HG02885 (cell line): ENCODE measurements around the gene ABCA6.

Experiments
- ATAC-seq: cut with Tn5 transposase; IDR thresholded peaks from one replicate; pipeline ENCODE4 v1.9.1; 2021; ENCODE audit warnings: mild to moderate bottlenecking; ENCODE audit not compliant: unreplicated experiment, poor library complexity

ABCA6 gene

DNA sequence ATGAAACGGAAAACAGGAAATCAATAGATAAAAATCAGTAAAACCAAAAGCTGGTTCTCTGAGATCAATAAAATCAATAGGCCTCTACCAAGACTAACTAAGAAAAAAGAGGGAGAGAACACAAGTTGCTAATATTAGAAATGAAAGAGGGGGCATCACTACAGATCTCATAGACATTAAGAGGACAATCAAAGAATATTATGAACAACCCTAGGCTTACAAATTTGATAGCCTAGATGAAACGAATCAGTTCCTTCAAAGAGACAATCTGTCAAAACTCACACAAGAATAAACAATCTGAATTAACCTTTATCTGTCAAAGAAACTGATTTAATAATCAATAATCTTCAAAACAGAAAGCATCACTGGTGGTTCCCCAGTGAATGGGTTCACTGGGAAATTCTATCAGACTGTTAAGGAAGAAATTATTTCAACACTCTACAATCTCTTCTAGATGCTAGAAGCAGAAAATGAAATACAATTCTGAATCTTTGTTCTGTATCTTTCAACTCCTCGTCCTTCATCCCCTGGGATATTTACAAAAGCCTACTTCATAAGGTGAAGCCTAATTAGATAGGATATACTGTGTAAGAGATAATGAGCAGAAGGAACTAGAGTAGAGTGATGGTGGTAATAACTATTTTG is 85.4 kb downstream of the ABCA6 start:
- no peak for ATAC-seq

DNA sequence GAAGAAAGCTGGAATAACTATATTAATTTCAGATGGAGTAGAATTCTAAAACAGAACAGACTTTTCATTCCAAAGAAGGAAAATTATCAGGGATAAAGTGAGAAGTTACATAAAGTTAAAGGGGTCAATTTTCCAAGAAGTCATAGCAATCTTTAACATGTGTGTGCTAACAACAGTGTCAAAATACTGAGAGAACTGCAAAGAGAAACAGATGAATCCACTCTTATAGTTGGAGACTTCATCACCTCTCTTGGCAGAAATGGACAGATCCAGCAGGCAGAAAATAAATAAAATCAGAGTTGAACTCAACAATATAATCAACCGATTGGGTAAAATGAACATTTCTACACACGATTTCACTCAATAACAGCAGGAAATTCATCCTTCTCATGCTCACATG is 86.4 kb downstream of the ABCA6 start:
- no peak for ATAC-seq

DNA sequence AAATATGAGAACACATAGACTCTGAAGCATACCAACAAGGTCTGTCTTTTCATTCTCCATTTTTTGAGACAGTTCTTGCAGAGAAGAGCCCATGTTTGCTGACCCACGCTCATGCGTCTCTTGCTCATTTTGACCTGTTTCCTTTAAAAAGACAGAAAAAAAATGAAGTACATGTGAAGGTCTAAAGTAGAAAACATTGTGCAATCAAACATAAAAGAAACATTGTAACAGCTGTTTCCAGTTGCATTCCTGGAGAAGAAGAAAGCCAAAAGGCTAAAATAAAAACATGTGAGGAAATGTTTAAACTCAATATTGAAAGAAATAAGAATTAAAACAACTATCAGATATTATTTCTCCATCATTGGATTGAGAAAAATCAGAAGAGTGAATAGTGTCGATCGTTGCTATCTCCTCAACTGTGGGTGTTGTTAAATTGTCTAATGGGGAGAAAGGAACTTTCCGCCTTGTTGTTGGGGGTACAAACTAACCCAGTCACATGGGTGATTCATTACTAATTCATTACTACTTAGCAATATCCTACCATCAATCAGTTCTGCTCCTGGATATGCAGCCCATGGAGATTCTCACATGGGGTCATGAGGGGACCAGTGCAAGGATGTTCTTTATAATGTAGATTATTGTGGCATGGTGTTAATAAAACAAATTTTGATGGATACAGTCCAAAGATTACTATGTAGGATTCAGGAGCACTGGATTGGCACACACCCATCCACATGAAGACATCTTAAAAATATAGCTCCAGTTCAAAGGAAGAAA is 90.5 kb downstream of the ABCA6 start:
- no peak for ATAC-seq

DNA sequence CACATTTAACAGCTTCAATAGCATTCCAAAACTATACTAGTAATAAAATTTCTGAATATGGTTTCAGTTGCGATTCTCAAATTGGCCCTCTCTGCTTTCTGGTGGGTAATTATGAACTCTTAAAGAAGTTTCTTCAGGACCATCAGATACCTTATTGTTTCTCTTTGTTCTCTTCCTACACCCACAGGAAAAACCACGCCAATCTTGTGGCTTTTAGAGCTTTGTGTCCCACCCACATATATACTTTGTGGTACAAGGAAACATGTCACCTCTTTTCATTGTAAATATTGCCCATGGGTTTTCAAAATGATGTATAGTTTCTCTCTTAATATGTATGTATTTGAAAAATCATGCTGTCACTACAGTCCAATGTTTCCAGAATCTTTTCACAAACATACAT is 93.1 kb downstream of the ABCA6 start:
- no peak for ATAC-seq

DNA sequence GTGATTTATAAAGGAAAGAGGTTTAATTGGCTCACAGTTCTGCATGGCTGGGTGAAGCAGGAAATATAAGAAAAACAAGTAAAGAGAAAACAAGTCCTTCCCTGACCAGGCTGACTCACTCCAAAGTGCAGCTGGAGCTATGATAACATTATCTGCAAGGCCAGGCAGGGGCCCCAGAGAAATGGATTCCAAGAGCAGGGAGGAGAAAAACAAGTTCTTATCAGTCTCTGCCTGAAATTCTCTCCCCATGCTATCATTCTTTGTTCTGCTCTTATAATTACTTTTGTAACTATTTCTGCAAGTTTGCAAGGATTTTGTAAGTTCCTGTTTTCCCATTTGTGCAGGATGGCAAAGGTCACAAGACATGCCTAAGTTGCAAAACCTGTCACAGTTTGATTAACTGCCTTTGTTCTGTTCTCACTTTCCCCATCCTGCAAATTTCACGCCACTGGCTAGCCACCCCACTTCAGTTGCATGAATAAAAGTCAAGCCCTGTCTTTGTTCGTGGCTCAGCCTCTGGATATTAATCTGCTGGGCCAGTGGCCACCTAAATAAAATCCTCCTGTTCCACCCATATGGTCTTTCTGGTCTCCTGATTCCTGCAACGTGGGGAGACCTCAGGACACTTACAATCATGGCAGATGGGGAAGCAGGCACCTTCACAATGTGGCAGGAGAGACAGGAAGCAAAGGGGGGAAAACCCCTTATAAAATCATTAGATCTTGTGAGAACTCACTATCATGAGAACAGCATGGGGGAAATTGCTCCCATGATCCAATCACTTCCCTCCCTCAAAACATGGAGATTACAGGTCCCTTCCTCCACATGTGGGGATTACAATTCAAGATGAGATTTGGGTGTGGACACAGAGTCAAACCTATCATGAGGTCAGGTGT is 94.1 kb downstream of the ABCA6 start:
- ATAC-seq, result no peak

DNA sequence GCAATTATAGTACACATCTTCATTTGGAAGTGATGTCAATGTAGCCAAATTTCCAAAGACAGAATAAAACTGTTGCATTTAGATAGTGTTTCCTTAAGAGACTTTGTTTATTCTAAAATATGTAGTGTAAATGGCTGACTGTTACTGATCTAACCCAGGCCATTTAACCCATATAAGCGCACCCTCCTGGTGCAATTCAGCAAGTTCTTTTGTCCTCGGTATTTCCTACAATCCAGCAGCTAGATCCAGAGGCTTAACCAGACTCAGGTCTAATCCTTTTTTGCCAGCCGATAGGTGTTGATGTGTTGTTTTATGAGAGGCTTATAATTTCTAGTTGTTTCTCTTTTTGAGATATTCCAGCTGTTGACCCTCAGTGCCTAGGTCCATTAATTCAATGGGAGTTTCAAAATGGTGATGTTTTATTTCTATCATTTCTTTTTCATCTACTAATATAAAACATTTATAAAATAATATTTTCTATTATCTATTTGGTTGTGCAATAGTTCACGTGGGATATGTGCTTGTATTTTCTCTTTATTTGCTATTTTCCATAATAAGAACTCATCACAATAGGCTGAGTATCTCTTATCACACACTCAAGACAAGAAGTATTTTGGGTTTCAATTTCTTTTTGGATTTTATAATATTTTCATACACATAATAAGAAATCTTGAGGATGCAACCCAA is 95.4 kb downstream of the ABCA6 start:
- ATAC-seq, result no peak

DNA sequence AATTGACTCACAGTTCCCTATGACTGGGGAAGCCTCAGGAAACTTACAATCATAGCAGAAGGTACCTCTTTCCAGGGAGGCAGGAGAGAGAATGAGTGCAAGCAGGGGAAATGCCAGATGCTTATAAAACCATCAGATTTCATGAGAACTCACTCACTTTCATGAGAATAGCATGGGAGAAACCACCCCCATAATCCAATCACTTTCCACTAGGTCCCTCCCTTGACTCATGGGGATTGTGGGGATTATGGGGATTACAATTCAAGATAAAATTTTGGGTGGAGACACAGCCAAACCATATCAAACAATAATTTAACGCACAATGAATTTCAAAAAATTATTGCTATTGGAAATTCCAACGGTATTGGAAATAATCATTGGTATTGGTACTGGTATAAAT is 96.0 kb downstream of the ABCA6 start:
- ATAC-seq, result no peak

DNA sequence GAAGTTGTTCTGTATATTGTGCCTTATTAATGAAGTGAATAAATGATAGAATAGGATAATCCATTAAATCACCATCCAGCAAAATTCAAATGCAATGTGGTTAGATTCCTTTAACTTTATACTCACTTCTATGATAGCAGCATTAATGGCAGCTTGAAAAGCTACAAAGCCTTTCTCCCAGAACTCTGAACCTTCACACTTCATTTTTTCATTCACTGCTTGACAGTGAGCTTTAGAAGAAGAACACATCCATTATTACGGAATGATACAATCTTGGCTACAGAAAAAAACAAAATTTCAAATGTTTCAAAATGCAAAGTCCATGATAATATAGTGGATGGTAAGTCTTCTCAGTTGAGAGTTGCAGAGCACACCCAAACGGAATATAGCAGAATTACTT is 97.3 kb downstream of the ABCA6 start:
- ATAC-seq, result no peak

DNA sequence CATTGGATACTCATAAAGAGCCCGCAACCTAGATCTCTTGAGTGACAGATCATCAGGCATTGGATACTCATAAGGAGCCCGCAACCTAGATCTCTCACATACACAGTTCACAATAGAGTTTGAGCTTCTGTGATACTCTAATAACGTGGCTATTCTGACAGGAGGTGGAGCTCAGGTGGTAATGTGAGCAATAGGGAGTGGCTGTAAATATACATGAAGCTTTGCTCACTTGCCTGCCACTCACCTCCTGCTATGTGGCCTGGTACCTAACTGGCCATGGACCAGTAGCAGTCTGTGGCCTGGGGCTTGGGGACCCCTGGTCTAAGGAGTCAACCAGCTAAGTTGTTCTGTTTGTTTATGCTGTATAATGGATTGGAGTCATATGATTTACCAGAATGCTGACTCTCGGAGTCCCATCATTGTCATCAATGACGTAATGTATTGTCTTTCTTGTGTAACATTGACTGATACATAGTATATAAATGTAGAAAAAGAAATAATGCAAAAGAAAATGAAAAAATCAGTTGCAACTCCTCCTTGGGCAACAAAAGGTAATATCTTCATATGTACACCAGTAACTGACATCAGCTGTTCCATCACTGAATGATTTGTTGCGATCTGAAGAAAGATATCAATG is 98.5 kb downstream of the ABCA6 start:
- no peak for ATAC-seq

DNA sequence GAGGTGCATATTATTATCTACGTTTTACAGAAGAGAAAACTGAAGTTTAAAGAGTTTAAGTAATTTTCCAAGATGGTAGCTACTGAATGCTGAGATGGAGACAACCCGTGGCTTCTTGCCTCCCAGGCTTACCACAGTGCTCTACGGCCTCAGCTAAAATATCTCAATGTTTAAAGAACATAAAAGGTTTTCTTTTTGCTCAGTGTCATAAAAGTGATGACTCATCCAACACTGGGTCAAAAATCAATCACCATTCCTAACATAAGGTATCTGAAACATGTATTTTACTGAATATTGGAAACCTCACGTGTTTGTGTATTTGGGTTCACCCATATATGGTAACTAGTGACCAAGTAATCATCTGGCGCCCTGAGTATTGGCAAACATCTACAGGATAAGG is 99.4 kb downstream of the ABCA6 start:
- no peak for ATAC-seq

DNA sequence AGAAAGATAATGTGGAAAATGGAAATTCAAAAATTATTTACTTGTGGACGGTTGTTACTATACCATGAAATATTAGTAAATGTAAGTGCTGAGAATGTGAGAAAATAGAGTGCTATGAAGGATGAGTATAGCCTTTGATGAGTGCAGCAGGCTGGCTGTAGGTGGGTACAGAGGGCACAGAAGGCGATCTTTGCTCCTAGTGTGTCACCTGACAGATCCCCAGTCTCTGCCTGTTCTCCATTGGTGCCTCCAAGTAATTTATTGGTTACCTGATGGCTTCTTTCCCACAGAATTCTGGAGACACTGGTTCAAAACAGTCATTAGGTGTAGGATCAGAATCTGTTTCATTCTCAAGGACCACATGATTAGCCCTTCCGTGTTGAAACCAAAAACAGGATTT is 109.9 kb downstream of the ABCA6 start:
- ATAC-seq, result no peak

DNA sequence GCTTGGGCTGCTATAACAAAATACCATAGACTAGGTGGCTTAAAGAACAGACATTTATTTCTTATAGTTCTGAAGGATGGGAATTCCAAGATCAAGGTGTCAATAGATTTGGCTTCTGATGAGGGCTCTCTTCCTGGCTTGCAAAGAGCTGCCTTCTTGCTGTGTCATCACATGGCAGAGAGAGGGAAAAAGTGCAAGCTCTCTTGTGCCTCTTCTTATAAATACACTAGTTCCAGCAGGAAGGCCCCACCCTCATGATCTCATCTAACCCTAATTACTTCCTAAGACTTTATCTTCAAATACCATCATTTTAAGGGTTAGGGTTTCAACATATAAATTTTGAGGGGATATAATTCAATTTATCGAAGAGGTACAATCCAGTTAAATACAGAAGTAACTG is 111.5 kb downstream of the ABCA6 start:
- no peak for ATAC-seq
